HG02623 (cell line): ENCODE results near the gene MT1E.
"Not testable (repeated sequence)": the region's sequence is repeated elsewhere in the genome, so short reads cannot be mapped to it uniquely, and the experiment has no call there.

Experiments used
- ATAC-seq: cut with Tn5 transposase; IDR thresholded peaks from one replicate; pipeline ENCODE4 v1.9.1; 2021; ENCODE audit warnings: moderate library complexity; ENCODE audit not compliant: unreplicated experiment

Gene MT1E

DNA sequence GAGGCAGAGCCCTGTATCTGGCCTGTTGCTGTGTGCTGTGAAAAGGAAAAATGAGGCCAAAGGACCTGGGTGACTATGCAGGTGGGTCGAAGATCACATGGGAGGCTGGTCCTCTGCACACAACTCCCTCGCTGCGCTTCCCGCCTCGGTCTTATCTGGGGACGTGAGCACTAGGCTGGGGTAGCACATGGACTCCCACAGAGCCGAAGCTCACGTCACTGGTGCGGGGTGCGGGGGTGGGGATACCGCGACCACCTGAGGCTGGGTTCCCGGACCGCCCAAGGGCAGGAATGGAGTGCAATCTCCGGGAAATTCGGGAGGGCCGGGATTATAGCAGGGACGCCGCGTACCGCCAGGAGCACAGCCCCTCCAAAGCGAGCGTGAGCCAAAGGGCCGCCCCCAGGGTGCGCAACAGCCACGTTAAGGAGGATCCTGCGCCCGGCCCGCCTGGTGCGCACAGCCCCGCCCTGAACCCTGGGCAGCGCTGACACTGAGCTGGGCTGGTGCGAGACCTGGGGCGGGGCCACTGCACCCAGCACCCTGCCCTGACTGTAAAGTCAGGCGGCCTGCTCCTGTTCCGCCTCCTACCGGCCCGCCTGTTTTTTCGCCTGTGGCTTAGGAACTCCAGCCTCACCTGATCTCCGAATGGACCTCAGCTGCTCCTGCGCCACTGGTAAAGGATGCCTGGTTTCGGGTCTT lies 17.6 kb downstream of the MT1E start:
- peak; percentile 47 for ATAC-seq

DNA sequence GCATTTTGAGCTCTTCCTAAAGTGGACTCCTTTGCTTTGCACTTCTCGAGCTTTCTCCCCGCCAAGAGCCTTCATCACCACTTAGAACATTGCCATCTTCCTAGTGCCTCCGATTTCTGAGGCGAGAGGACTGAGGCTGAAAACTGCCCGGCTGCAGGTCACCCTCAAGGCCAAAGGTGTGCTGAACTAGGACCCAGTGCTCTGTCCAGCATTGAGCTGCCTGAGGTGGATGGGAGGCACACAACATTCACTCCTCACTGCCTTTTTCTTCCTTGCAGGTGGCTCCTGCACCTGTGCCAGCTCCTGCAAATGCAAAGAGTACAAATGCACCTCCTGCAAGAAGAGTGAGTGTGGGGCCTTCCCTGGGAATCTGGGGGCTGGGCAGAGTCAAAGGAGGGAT lies 18.3 kb downstream of the MT1E start:
- ATAC-seq, result no peak

DNA sequence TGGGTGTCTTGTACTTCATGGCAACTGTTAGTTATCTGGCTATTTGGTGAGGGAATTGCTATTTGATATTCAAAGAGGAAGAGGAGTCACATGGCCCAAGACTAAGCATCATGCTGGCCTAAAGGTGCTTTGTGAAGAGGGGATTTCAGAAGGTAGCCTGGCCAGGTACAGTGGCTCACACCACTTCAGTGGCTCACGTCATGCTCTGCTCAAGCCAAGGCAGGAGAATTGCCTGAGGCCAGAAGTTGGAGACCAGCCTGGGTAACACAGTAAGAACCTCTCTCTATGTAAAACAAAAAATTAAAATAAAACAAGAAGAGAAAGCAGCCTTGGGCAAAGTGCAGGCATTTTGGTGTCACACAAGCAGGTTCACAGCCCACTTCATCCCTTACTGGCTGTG lies 19.7 kb downstream of the MT1E start:
- ATAC-seq, result no peak

DNA sequence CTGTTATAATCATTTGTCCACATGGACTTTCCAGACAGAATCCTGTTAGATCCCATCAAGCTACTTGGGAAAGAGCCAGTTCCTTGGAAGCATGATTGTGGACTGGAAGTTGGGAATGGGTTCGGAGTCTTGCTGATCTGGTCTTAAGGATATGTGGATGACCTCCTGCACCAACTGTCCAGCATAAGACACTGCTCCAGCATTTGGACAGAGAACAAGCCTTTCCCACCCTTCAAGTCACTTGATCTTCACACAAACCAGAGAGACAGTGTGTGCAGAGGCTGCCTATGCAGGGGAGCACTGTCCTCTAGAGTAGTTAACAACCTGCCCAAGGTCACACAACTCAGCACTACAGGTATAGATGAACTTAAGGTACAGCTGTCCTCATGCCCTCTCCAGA lies 20.3 kb downstream of the MT1E start:
- no peak for ATAC-seq

DNA sequence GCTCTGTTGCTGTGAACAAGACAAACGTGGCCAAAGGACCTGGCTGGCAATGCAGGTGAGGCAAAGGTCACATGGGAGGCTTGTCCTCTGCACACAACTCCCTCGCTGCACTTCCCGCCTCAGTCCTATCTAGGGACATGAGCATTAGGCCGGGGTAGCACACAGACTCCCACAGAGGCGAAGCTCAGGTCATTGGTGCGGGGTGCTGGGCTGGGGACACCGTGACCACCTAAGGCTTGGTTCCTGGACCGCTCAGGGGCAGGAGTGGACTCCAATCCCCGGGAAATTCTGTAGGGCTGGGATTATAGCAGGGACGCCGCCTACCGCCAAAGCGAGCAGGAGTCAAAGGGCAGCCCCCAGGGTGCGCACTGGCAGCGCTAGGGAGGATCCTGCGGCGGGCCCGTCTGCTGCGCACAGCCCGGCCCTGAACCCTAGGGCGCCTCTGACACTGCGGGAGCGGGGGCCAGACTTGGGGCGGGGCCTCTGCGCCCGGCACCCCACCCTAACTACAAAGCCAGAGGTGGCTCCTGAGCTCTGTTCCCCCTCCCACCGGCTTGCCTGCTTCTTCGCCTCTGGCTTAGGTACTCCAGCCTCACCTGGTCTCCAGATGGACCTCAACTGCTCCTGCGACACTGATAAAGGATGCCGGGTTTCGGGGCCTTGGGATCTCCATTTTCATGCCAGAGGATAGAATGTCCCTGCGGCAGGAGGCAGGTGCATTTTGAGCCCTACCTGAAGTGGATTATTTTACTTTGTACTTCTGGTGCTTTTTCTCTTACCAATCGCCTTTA lies 22.3 kb downstream of the MT1E start:
- ATAC-seq, result no peak

DNA sequence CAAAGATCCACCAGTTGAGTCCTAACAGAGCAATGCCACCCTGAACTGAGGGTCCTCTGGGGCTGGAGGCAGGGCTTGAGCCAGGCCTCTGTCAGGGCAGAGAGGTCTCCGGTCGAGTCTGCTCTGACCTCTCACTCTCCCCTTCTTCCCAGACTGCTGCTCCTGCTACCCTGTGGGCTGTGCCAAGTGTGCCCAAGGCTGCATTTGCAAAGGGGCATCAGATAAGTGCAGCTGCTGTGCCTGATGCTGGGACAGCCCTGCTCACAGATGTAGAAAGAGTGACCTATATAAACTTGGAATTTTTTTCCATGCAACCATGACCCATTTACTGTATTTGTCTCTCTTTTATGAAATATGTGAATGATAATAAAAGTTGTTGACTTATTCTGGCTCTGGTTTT lies 23.7 kb downstream of the MT1E start:
- no peak for ATAC-seq

DNA sequence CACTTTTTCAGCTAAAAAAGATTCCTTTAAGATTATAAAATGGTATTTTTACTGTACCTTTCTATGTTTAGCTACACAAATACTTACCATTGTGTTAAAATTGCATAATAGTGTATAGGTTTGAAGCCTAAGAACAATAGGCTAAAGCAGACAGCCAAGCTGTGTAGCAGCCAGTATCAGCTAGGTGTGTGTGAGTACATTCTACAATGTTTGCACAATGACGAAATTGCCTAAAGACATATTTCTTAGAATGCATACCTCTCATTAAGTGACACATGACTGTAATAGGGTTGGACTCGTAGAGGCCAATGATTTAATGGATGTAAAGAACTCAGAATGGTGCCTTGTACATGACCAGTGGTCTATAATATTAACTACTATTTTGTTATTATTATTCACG lies 24.2 kb downstream of the MT1E start:
- no peak for ATAC-seq

DNA sequence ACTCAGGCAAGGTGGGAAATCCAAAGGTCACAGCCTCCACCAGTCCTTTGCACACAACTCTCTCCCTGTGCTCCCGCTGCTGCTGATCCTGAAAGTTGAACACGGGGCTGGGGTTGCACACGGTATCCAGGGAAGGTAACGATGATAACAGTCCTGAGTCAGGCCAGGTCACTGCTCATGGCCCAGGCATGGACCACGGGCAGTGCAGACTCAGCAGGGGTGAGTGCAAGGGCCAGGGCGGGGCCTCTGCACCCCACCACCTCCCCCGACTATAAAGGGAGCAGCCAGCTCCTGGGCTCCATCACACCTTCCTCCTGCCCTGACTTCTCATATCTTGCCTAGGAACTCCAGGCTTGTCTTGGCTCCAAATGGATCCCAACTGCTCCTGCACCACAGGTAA lies 26.0 kb downstream of the MT1E start, which contains the start of gene MT1B:
MT1B (plus strand) TSS at position 301 of the 400 bp plus-strand sequence; CDS start at position 369, 68 bp downstream.
- no peak for ATAC-seq

DNA sequence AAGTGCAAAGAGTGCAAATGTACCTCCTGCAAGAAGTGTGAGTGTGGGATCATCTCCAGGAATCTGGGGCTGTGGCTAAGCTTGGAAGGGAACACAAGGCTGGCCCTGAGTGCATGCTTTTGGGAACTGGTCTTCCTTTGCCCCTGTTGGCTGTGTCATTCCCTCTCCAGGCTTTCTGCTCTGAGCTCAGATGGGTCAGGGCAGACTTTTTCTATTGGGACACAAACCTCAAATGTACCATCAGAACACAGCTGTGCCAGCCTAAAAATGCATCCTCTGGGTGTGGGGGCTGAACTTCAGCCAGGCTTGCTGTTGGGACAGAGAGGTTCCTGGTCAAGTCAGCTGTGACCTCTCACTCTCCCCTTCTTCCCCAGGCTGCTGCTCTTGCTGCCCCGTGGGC lies 27.0 kb downstream of the MT1E start:
- ATAC-seq, result no peak

DNA sequence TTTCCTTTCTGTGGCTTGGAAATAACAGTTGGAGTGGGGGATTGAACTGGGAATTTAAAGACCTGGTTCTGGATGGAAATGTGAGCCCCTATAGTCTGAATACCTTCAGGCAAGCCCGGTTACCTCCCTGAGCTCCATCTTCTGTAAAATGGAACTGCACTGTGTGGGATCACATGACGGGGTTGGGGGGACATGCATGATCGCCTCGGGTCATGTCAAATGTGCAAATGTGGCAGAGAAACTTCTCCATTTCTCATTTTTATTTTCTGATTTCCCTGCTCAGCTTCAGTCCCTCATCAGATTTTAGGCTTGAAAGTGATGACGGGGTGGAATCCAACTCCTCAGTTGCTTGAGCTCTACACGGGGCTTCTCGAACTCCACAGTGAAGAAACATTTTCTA lies 27.6 kb downstream of the MT1E start:
- no peak for ATAC-seq

DNA sequence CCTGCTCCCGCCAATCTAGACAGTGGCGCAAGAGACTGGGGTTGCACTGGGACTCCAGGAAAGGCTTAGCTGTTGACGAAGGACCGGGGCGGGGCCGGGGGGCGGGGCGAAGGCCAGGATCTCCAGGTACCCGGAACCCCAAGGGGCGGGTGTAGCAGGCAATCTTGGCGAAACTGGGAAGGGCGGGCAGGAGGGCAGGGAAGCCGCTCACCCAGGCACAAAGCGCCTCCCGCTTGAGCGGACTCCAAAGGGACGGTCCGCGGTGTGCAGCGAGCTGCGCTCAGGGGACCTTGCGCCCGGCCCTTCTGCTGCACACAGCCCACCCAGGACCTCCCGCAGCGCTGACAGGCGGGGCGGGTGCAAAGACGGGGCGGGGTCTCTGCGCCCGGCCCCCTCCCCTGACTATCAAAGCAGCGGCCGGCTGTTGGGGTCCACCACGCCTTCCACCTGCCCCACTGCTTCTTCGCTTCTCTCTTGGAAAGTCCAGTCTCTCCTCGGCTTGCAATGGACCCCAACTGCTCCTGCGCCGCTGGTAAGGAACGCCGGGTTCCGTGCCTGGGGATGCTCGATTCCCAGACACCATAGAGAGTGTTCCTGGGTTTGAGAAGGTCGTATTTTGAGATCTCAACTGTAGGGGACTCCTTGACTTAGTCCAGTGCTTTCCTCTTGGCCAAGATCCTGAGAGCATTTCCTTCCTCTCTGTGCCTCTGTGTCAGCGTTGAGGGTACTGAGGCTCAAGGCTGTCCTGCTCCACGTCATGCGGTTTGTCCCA lies 32.2 kb downstream of the MT1E start, which contains the start of gene MT1F:
MT1F (plus strand) TSS at position 405 of the 772 bp plus-strand sequence; CDS start at position 505, 100 bp downstream.
- ATAC-seq, result no peak

DNA sequence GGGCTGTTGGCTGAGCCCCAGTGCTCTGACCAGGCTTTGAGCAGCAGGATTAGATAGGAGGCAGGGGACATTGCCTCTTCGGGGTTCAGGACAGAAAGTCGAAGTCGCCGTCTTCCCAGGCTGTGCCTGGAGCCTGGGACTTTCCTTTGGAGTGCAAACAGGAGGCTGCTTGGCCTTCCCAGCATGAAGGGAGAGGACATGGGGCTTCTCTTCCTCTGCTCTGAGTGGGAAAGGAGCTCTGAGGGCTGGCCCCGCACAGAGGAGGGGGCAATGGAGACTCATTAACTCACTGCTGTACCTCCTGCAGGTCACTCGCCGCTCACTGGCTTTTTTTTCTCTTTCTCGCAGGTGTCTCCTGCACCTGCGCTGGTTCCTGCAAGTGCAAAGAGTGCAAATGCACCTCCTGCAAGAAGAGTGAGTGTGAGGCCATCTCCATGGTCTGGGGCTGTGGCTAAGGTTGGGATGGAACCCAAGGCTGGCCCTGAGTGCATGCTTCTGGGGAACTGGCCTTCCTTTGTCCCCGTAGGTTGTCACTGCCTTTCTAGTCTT lies 32.8 kb downstream of the MT1E start:
- no peak for ATAC-seq

DNA sequence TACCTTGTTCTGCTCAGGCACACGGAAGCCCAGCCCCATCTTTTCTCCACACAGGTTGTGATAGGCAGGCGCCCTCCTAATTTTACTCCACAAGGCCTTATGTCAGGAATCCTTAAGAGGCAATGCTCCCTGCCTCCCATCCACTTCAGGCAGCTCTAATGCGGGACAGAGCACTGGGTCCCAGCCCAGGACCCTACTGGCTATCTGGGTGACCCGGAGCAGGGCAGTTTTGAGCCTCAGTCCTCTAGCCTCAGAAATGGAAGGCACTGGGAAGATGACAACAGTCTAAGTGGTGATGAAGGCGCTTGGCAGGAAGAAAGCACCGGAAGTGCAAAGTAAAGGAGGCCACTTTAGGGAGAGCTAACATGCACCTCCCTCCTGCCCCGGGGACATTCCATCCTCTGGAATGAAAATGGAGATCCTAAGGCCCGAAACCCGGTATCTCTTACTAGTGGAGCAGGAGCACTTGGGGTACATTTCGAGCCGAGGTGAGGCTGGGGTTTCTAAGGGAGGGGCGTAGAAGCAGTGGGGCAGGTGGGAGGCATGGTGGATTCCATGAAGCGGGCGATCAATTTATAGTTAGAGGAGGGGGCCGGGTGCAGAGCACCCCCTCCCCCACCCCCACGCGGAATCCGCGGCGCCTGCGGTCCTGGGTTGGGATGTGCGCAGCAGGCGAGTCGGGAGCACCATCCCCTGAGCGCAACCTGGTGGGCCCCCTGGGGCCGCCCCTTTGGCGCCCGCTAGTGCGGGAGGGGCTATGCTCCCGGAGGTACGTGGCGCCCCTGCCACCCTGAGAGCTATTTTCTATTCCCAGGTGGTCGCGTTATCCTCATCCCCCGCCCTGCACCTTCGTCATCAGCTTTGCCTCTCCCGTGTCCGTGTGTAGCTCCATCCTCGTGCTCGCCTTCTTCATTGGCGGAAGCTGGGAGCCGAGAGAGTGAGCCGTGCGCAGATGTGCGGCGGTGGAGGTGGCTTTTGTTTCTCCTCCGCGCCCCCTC lies 37.1 kb downstream of the MT1E start:
- no peak for ATAC-seq

DNA sequence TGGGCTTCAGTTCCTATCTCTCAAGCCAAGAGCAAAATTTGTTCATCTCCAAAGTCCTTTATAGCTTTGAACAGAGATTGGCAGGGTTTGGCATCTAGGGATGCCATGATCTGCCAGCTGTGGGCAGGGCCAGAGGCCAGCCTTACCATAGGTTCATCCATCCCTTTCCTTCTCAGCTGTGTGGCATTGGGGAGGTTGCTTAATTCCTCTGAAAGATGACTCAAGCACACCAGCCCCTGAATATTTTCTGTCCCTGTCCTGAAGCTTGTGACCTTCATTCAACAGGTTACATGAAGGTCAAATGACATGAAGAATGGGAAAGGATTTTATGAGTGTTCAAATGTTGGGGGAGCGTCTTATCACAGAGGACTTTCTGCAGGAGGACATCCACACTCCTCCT lies 38.9 kb downstream of the MT1E start:
- no peak for ATAC-seq

DNA sequence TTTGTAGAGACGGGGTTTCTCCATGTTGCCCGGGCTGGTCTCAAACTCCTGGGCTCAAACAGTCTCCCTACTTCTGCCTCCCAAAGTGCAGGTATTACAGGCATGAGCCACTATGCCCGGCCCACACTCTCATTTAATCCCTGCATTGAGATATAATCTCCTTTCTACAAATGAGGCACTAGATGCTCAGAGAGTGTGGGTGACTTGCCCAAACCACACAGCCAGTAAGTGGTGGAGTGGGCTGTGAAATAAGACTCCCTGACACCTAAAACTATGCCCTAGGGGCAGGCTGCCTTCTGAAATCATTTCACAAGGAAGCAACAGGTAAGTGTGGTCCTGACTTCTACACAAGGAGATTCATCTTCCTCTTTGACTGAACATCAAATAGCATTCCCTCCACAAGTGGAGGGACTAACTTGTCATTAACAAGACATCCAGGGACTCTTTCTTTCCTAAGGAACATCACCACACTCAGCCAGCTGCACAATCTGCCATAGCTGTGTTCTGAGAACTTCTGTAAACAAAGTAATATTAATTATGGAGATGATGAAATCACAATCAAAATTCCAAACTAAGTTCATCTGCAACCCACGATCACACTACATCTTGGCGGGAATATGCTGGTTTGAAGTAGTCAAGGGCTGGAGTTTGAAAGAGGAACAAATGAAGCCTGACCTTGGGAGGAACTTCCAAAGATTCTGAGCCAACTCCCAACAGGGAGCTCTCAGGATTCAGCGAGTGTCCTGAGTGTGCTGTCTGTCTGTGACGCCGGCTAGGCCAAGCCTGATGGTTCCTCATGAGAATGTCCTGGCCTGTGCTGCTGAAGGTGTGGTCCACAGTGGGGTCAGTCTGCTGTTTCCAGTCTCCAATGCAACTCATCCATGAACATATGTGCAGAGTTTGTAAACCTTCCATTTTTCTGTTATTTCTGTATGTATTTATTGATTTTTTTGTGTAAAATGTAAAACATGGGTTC lies 40.0 kb downstream of the MT1E start:
- ATAC-seq, result not testable (repeated sequence)

DNA sequence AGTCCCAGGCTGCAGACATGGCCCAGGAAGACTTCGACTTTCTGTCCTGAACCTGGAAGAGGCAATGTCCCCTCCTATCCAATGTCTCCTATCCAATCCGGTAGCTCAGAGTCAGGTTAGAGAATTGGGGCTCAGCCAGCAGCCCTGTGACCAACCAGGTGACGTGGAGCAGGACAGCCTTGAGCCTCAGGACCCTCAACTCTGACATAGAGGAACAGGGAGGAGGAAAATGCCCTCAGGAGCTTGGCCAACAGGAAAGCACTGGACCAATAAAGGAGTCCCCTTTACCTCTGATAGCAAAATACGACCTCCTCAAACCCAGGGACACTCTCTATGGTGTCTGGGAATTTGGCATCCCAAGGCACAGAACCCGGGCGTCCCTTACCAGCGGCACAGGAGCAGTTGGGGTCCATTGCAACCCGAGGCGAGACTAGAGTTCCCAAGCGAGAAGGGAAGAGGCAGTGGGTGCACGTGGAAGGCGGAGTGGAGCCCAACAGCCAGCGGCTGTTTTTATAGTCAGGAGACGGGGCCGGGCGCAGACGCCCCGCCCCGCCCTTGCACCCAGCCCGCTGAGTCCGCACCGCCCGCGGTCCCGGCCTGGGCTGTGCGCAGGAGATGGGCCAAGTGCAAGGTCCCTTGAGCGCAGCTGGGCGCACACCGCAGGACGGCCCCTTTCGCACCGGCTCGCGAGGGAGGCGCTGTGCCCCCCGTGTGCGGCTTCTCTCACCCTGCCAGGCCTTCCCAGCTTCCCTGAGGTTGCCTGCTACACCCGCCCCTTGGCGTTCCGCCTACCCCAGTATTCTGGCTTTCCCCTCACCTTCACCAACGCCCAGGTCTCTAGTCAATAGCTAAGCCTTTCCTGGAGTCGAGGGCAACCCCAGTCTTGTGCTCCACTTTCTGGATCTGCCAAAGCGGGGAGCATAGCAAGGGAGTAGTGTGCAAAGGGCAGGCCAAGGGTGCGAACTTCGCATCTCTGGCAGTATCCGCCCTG lies 42.3 kb downstream of the MT1E start, which contains the start of gene MT1G:
MT1G (minus strand) TSS at position 485 of the 991 bp plus-strand sequence; CDS start at position 413, 72 bp downstream.
- ATAC-seq, result no peak

DNA sequence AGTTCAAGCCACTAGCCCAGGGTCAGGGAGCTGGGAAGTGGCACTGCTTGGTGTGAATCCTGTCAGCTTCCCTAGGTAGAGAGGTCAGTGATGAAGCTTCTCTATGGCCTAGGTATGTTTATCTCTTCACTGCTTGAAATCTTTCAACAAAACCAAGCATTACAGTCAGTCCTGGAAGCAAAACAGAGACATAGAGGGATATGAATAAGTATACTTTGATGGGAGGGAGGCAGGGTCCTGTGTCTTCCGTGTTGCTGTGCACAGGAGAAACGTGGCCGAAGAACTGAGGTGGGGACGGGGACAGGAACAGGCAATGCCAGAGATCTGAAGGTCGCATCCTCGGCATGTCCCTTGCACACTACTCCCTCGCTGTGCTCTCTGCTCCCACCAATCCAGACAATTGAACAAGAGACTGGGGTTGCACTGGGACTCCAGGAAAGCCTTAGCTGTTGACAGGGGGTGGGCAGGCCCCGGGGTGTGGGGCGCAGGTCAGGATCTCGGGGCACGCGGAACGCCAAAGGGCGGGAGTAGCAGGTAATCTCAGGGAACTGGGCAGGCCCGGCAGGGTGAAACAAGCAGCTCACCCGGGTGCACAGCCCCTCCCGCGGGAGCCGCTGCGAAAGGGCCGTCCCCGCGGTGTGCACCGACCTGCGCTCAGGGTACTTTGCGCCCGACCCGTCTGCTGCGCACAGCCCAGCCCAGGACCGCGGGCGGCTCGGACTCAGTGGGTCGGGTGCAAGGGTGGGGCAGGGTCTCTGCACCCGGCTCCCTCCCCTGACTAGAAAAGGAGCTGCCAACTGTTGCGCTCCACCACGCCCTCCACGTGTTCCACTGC lies 43.6 kb downstream of the MT1E start, which contains the start of gene MT1H:
MT1H (plus strand) TSS at position 810 of the 835 bp plus-strand sequence. CDS start 71 bp downstream, outside the sequence.
- ATAC-seq, result no peak
